NCI-H524 (cell line): ENCODE data around the gene IGFL4.

Experiments used
- DNase-seq, 2 experiments: peaks; one replicate each; lab custom pipeline; 2025; lab: John Stamatoyannopoulos, UW

Gene IGFL4

DNA sequence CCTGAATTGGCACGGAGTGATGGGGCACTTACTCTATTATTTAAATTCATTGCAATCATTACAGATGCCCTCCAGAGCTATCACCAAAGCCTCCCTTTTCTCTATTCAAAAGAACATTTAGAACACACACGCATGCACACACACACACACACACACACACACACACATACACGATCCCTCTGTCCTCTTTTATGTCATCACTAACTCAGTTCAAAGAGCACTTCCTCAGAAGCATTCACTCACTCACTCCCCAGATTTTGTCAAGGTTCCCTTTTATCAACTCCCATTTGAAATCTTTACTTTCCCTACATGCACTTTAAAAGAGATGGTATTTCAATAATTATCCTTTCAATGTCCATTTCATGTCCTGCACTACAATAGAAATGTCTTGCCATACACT lies 22.4 kb upstream of the IGFL4 start:
- DNase-seq: no peak

- no peak for DNase-seq
Observed at GRCh38 chr19:46060012-46060411, 19.2 kb upstream of the IGFL4 start.

DNA sequence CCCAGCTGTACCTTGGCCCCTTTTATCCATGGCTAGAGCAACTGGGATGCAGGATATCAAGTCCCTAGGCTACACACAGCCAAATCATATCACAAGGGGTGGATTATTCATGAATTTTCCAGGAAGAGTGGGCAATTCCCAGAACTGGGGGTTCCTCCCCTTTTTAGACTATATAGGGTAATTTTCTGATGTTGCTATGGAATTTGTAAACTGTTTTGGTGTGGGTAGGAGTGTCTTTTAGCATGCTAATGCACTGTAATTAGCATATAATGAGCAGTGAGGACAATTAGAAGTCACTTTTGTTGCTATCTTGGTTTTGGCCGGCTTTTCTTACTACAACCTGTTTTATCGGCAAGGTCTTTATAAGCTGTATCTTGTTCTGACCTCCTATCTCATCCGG lies 18.0 kb upstream of the IGFL4 start:
- DNase-seq: no peak

- DNase-seq: no peak
Observed at GRCh38 chr19:46056536-46056935, 15.7 kb upstream of the IGFL4 start.

GRCh38 chr19:46052896-46053295 lies 12.1 kb upstream of the IGFL4 start:
- DNase-seq: no peak

DNA sequence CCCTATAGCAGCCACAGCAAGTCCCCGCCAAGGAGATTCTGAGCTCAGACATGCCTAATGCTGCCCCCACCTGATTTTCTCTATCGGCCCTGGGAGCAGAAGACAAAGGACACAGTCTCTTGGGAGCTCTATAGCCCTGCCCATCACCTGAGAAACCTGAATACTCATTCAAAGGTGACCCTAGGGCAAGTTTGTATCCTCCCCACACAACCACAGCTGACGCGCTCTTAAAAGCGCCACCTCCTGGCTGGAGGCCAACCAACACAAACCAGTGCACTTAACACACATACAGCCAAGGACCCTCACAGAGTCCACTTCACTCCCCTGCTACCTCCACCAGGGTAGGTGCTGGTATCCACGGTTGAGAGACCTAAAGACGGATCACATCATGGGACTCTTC lies 8.8 kb upstream of the IGFL4 start:
- DNase-seq: peak in 1 of 2 experiments; percentile 1

- no peak for DNase-seq
Observed at GRCh38 chr19:46043519-46043918, 2.7 kb upstream of the IGFL4 start.

GRCh38 chr19:46042252-46042883 lies 1.6 kb upstream of the IGFL4 start:
- DNase-seq: no peak

DNA sequence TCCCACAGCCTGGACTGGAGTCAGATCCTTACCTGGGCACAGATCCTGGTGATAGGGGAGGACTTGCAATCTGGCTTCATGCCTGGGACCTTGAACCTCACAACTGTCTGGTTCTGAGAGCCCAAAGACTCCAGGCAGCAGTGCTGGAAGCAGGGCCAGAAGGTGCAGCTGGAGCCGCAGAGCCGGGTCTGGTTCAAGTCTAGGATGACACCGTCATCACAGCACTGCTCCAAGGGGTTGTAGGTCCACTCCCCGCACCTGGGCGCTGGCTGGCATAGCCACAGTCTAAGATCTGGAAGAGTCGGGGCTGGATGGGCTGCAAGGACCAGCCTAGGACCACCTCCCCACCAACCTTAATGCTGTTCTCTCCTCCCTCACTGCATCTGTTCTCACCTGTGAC lies 677 bp downstream of the IGFL4 start:
- DNase-seq: no peak

DNA sequence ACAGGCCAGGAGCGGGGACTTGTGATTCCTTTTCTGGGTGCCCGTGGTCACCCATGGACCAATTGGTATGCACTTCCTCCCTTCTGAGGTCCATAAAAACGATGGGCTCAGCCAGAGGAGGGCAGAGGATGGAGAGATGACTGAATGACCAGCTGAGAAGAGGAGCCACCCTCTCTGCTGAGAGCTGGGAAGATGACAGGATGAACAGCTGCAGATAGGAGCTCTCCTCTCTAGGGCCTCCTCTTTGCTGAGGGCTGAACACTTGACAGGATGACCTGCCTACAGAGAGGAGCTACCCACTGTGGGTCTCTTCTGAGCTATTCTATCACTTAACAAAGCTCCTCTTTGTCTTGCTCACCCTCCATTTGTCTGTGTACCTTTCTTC lies 4.1 kb downstream of the IGFL4 start:
- no peak for DNase-seq

- DNase-seq: no peak
Observed at GRCh38 chr19:46035986-46036743, 4.6 kb downstream of the IGFL4 start.

GRCh38 chr19:46035546-46035945 lies 5.3 kb downstream of the IGFL4 start:
- DNase-seq: no peak

GRCh38 chr19:46033401-46033800 lies 7.4 kb downstream of the IGFL4 start:
- DNase-seq: no peak

DNA sequence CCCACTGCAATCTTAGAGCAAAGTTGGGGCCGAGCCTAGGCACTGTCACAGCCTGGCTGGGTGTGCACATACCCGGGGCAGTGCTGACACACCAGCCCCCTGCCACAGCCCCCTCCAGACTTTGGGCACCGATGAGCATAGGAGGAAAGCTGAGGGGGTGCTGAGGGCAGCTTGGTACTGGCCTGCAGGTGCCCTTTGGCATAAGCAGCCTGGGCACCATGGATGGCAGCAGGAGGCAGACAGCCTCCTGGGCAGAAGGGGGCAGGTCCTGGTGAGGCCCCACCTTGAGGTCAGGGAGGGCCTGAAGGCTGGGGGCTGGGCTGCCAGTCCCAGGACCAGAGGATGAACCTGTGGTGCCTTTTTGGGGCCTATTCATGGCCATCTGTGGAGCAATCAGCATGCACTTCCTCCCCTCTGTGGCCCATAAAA lies 8.2 kb downstream of the IGFL4 start:
- no peak for DNase-seq

DNA sequence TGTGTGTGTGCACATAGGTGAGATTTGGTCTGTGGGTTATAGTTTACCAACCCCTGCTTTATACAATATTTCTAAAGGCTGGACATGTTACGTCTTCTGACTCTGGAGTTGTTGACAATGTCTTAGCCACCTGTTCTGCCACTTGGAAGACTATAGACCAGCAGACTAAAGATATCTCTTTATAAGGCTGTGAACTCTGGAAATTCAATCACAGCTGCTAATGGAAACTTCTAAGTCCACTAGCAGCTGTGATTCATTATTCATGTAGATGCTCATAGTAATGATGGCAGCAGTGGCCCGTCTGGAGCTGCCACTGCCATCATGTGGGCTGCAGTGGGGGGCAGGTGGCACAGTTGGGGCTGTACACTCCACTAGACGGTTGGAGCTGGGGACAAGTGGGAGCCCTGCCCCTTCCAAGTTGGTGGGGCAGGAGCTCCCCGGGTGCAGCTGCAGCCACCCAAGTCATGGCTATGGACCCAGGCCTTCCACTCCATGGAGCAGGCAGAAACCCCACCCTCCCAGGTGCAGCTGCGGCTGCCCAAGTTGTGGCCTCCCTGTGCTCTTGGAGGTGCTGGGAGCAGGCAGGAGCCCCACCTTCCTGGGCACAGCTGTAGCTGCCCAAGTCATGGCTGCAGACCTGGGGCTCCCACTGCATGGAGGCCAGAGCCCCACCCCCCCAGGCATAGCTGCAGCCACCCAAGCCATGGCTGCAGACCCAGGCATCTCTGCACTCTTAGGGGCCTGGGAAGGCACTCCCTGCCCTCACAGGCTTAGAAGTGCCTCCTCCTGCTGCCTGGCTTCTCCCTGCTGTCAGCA lies 8.8 kb downstream of the IGFL4 start:
- DNase-seq: peak in 1 of 2 experiments; percentile 50

GRCh38 chr19:46030812-46031550 lies 9.8 kb downstream of the IGFL4 start:
- DNase-seq: no peak

GRCh38 chr19:46025835-46026234 lies 15.0 kb downstream of the IGFL4 start:
- DNase-seq: no peak

GRCh38 chr19:46023311-46023779 lies 17.5 kb downstream of the IGFL4 start:
- no peak for DNase-seq

DNA sequence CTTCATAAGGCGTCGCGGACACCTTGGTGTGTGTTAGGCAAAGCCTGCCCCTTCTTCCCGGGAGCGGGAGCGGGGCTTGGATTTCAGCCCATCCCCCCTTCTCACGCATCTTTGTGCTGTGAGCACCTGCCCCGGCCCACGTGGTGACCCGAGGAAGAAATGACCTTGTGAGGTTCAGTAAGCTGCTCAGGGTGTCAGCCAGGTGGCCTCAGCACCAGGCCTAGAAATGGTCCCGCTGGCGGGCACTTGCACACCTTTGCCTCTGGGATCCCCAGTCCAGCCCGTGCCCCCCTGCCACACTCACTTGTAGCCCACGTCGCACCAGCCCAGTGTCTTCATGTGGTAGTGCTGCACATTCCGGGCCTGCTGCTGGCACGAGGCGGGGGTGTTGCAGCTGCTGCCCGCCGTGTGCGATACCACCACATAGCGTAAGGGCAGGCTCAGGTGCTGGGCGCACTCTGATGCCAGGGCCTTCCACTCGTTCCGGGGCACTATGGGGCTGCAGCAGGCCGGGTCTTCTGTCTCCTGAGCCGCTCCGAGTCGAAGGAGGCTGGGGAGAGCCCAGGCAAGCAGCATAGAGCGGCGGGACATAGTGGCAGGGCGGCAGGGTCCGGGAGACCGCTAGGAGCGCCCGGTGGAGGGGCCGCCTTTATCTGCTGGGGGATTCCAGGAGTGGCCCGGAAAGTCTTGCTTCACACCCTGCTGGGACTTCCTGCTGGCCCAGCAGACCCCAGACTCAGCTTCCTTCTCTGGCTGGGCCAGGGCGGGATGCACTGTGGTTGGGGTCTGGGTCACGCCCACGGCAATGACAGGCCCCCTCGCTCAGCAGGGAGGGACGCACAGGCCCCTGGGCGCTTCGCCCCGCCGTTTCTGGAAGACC lies 18.1 kb downstream of the IGFL4 start, which contains the start of gene PGLYRP1:
PGLYRP1 (minus strand) TSS at position 623 of the 880 bp plus-strand sequence; CDS start at position 591, 32 bp downstream.
- no peak for DNase-seq

DNA sequence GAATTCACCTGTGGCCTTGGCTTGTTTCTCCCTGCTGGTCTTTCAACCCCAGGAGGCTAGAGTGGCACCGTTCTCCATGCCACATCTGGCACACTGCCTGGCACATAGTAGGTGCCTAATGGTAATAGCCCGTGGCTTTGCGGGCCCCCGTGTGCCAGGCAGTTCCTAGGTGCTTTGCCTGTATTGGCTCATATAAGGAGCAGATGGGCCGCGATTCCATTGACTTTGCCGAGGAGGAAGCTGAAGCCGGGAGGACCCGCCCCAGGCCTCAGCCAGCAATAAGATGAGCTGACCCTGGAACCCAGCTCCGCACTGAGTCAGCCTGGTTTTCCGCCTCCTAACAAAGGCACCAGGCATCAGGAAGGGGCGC lies 18.8 kb downstream of the IGFL4 start:
- no peak for DNase-seq

DNA sequence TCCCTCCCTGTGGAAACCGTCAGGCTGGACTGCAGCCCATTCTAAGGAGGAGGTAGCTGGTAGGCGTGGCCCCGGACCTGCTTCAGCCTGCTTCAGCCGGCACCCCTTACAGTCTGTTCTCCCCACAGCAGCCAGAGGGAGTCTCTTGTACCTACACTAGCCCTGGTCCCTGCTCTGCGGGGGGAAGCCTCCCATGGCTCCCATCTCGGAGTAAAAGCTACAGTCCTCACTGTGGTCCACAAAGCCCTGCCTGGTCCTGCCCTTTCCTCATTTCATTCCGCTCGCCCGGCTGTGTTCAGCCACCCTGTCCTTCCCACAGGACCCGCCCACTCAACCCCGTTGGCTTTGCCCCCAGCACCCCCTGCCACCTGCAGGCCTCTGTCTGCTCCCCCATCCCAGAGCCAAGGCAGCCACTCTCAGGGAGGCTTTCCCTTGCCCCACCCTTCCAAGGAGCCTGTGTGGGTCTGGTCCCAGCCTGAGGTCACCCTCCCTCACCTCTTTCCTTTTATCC lies 19.2 kb downstream of the IGFL4 start:
- no peak for DNase-seq
